Neural progenitor cell (in vitro differentiated cells): ENCODE data around the gene MIEF2.

Experiments used
- EZH2 ChIP-seq: fragments of 200-600 bp; sonication (generic); IDR thresholded peaks from 2 replicates; pipeline ENCODE4 v1.6.1; 2017; ENCODE audit warnings: antibody characterized with exemption, mild to moderate bottlenecking, moderate library complexity
- TF ChIP-seq, protein P1 (sequence below): fragments of 200-600 bp; sonication (generic); IDR thresholded peaks from 2 replicates; pipeline ENCODE4 v1.5.1; 2017; ENCODE audit warnings: antibody characterized with exemption, mild to moderate bottlenecking

DNA sequence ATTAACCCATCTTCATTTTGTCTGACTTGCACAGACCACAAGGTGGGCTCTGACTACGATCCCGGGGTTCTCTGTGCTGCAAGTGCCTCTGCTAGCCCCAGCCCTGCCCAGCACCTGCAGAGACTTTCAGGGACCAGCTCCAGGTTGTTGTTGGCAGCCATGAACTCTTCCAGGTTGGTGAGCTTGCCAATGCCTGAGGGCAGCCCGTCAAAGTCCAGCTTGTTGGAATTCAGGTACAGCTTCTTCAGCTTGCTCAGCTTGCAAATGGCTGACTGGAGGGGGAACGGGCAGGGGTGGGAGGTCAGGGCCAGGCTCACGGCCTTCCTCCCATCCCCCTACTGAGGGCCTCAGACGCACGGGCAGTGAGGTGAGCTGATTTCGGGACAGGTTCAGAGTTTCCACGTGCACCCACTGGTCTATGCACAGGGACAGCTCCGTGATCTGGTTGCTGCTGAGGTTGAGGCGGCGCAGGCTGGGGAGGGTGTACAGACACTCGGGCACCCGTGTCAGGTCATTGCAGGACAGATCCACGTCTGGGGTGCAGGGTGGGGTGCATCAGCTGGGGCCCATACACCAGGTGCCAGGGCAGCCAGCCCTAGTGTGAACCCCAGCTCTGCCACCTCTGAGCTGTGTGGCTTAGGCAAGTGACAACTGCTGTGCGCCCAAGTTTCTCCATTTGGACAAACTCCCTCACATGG lies 7.1 kb upstream of the MIEF2 start:
- TF ChIP-seq EZH2: no peak
- TF ChIP-seq, protein P1, sequence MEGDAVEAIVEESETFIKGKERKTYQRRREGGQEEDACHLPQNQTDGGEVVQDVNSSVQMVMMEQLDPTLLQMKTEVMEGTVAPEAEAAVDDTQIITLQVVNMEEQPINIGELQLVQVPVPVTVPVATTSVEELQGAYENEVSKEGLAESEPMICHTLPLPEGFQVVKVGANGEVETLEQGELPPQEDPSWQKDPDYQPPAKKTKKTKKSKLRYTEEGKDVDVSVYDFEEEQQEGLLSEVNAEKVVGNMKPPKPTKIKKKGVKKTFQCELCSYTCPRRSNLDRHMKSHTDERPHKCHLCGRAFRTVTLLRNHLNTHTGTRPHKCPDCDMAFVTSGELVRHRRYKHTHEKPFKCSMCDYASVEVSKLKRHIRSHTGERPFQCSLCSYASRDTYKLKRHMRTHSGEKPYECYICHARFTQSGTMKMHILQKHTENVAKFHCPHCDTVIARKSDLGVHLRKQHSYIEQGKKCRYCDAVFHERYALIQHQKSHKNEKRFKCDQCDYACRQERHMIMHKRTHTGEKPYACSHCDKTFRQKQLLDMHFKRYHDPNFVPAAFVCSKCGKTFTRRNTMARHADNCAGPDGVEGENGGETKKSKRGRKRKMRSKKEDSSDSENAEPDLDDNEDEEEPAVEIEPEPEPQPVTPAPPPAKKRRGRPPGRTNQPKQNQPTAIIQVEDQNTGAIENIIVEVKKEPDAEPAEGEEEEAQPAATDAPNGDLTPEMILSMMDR: no peak
